ENCODE data around the gene CCDC148. TPM values are rescaled to one million over a fixed set of nuclear protein-coding genes. Genes with fewer than 3 reads are reported as not detected.

Gene CCDC148
- total and polyA plus RNA-seq, 2 experiments from 2014 or later = 0.64 to 0.86 TPM

DNA sequence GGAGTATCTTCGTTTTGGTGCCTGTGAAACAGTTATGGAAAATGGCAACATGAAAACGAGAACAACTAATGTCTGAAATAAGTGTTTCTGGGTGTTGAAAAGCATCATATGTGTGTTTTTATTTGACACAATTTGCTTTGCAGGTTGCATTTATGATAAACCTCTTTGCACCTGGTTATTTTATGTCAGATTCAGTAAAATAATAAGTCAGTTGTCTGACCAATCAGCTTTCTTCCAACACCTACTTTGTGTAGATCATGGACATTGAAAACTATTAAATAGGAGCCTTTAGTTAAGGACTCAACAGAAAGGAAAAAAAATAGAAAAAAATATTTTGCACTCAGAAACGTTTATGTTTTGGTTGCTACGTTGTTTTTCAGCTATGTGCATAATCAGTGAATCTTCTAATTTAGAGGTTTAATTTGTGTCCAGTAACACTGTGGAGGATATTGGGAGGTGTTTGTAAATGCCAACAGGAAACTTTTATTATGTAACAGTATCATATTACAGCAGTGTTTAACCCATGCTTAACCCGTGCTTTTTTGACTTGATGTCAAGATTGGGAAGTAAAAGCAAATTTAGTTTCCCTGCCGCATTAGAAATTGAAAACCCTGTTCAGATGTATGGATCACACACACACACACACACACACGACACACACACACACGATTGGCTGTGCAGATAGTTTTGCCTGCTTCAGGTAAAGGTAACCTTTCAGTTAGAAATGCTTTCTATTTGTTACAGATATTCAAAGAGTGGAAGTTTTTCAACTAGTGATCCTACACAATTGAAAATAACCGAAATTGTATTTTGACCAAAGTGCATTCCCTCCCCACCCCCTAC, 2.8 kb upstream of the CCDC148 start:
- no peak overlapping the region for H3K27ac ChIP-seq
- WGBS, 2 experiments (ENCODE audit: low coverage in 1 of 2, low lambda C conversion rate in 2 of 2, missing lambda C conversion rate in 2 of 2) = 64% methylated on average over 9 of the region's 9 CpGs
- no peak overlapping the region for H3K9ac ChIP-seq
- H3K4me1 ChIP-seq (ENCODE audit: insufficient read depth) = peaks cover 29% of the 10 kb centered on the region
- in situ Hi-C loops (cut with MboI) = loop anchor here (25.0 kb wide), 1 partner anchor 422 kb away; no protein-coding TSS in a partner anchor
- H3K36me3 ChIP-seq (ENCODE audit: low read depth) = no peaks in the 10 kb centered on the region
- peak overlapping the region; percentile 97 for H3K4me2 ChIP-seq (ENCODE audit: unreplicated experiment)
- H2AFZ ChIP-seq = peak overlapping the region; percentile 92; the same call in 1 of the 2 replicates
- peaks cover 8% of the 10 kb centered on the region; the same call in 1 of the 2 replicates for H4K20me1 ChIP-seq (ENCODE audit: insufficient read depth)
- peak overlapping the region; percentile 92 for H3K4me3 ChIP-seq
- peaks cover 64% of the 10 kb centered on the region for H3K79me2 ChIP-seq (ENCODE audit: insufficient read depth)
- no peaks in the 10 kb centered on the region for H3K9me3 ChIP-seq (ENCODE audit: low read depth)
- DNase-seq = no peak
- no peaks in the 10 kb centered on the region for H3K27me3 ChIP-seq (replicated peaks; ENCODE audit: insufficient read depth)
- peaks cover 14% of the 10 kb centered on the region for H3F3A ChIP-seq (ENCODE audit: insufficient read depth)
- TF ChIP-seq EZH2phosphoT487 (IDR thresholded peaks at IDR 0.05; ENCODE audit: insufficient read depth, low read depth) (no peak), EZH2 (IDR thresholded peaks at IDR 0.05; ENCODE audit: insufficient read depth, poor library complexity, severe bottlenecking) (no peak)
- no peaks in the 10 kb centered on the region for H3K9me2 ChIP-seq (ENCODE audit: insufficient read depth)

DNA sequence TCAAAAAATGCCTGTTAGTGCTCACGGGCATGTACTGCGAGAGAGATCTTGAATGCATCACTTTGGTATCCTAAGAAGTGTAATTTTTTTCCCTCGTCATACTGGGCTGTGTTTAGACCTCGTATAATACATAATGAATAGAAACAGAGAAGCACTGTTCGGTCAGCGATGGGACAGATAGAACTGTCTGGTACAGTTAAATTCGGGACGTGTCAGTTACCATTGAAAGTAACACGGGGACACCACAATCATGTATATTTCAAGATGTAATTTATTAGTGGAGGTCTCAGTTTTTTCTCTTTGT, 2.0 kb upstream of the CCDC148 start:
- Histone ChIP-seq H3K4me2 (ENCODE audit: unreplicated experiment) (peak overlapping the region; percentile 97), H3K79me2 (ENCODE audit: insufficient read depth) (peaks cover 56% of the 10 kb centered on the region), H3K4me1 (ENCODE audit: insufficient read depth) (peaks cover 29% of the 10 kb centered on the region), H3K9me2 (ENCODE audit: insufficient read depth) (no peaks in the 10 kb centered on the region), H2AFZ (peak overlapping the region; percentile 92), H3K9ac (peak overlapping the region; percentile 81), H3F3A (ENCODE audit: insufficient read depth) (peaks cover 14% of the 10 kb centered on the region), H3K9me3 (ENCODE audit: low read depth) (no peaks in the 10 kb centered on the region), H3K36me3 (ENCODE audit: low read depth) (no peaks in the 10 kb centered on the region), H4K20me1 (ENCODE audit: insufficient read depth) (peaks cover 6% of the 10 kb centered on the region; the same call in 1 of the 2 replicates), H3K27ac (0 out of 2 replicates have a peak overlapping the region, but pooled peaks have one; percentile 10), H3K4me3 (peak overlapping the region; percentile 92), H3K27me3 (replicated peaks; ENCODE audit: insufficient read depth) (no peaks in the 10 kb centered on the region)
- no peak for DNase-seq
- WGBS, 2 experiments (ENCODE audit: low coverage in 1 of 2, low lambda C conversion rate in 2 of 2, missing lambda C conversion rate in 2 of 2) = 45 to 46% methylated on average over 9 of the region's 9 CpGs
- no peak for TF ChIP-seq EZH2phosphoT487 (IDR thresholded peaks at IDR 0.05; ENCODE audit: insufficient read depth, low read depth)
- TF ChIP-seq EZH2 (IDR thresholded peaks at IDR 0.05; ENCODE audit: insufficient read depth, poor library complexity, severe bottlenecking) = no peak
- in situ Hi-C loops (cut with MboI) = loop anchor here (25.0 kb wide), 1 partner anchor 421 kb away; no protein-coding TSS in a partner anchor

DNA sequence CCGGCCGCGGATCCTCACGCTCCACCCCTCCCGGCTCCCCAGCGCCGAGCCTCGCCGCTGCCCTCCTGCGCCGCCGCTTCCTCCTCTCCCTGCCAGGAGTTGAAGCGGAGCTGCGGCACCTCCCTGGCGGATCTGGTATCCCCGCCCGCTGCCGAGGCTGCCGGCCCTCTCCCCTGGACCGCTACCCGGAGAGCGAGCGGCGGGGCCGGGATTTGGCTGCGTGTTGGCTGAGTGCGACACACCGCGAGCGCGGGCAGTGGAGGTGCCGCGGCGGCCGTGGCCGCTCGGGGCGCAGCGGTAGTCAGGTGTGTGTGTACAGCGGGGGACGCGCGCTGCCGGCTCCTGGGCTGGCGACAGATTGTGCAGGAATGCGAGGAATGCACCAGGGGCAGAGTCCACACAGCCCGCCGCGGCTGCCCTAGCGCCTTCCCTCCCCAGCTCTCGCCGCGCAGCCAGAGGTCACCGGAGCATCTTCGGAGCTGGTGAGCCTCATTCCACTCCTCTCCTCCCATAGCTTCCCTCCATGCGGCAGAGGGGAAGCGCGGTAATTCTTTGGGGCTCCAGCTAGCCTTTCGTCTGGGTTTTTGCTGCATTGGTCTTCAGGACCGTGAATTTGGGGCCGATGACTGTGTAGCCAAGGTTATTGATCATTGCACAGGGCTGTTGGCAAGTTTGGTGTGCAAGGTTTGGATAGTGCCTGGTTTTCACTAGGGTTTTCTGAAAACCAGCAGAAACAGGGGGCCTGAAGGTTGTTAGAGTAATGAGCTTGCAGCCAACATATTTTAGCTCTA, 1.5 kb upstream of the CCDC148 start:
- peak overlapping the region; percentile 92 for H3K4me3 ChIP-seq
- H3K79me2 ChIP-seq (ENCODE audit: insufficient read depth) = peaks cover 51% of the 10 kb centered on the region
- peaks cover 29% of the 10 kb centered on the region for H3K4me1 ChIP-seq (ENCODE audit: insufficient read depth)
- no peaks in the 10 kb centered on the region for H3K9me3 ChIP-seq (ENCODE audit: low read depth)
- in situ Hi-C loops (cut with MboI) = loop anchor here (25.0 kb wide), 1 partner anchor 421 kb away; no protein-coding TSS in a partner anchor
- H3F3A ChIP-seq (ENCODE audit: insufficient read depth) = peaks cover 14% of the 10 kb centered on the region
- H3K4me2 ChIP-seq (ENCODE audit: unreplicated experiment) = peak overlapping the region; percentile 97
- no peaks in the 10 kb centered on the region for H3K27me3 ChIP-seq (replicated peaks; ENCODE audit: insufficient read depth)
- WGBS, 2 experiments (ENCODE audit: low coverage in 1 of 2, low lambda C conversion rate in 2 of 2, missing lambda C conversion rate in 2 of 2) = 1 to 2% methylated on average over 53 to 61 of the region's 61 CpGs
- H4K20me1 ChIP-seq (ENCODE audit: insufficient read depth) = peaks cover 6% of the 10 kb centered on the region; the same call in 1 of the 2 replicates
- peak overlapping the region; percentile 60 for H3K27ac ChIP-seq
- peak overlapping the region; percentile 92 for H2AFZ ChIP-seq
- no peaks in the 10 kb centered on the region for H3K36me3 ChIP-seq (ENCODE audit: low read depth)
- H3K9ac ChIP-seq = peak overlapping the region; percentile 81
- TF ChIP-seq EZH2 (IDR thresholded peaks at IDR 0.05; ENCODE audit: insufficient read depth, poor library complexity, severe bottlenecking) = no peak
- no peak for TF ChIP-seq EZH2phosphoT487 (IDR thresholded peaks at IDR 0.05; ENCODE audit: insufficient read depth, low read depth)
- H3K9me2 ChIP-seq (ENCODE audit: insufficient read depth) = no peaks in the 10 kb centered on the region
- DNase-seq = peak; percentile 80

All from GM23248 (cell line).